Prostate gland (tissue), 2 donors: ENCODE data around the gene TGFB2.

ENCODE experiments used
- POLR2A ChIP-seq: fragments of 450-650 bp; IDR thresholded peaks from one replicate; pipeline ENCODE4 v1.6.1; 2016; ENCODE audit warnings: antibody characterized with exemption, mild to moderate bottlenecking
- POLR2AphosphoS5 ChIP-seq: sonication (generic); formaldehyde crosslinking; IDR thresholded peaks from one replicate; pipeline ENCODE4 v1.6.1; 2017; ENCODE audit warnings: antibody characterized with exemption
- TF ChIP-seq, protein P1 (sequence below), 4 experiments: fragments of 200-600 bp in 2 of 4; fragments of 450-650 bp in 2 of 4; sonication (generic) in 2 of 4; IDR thresholded peaks; 1 replicate in 3 of 4; 2 replicates in 1 of 4; pipeline ENCODE4 v1.5.1; 2016 to 2019; ENCODE audit warnings: antibody characterized with exemption in 4 of 4, mild to moderate bottlenecking in 2 of 4, moderate library complexity in 2 of 4

DNA sequence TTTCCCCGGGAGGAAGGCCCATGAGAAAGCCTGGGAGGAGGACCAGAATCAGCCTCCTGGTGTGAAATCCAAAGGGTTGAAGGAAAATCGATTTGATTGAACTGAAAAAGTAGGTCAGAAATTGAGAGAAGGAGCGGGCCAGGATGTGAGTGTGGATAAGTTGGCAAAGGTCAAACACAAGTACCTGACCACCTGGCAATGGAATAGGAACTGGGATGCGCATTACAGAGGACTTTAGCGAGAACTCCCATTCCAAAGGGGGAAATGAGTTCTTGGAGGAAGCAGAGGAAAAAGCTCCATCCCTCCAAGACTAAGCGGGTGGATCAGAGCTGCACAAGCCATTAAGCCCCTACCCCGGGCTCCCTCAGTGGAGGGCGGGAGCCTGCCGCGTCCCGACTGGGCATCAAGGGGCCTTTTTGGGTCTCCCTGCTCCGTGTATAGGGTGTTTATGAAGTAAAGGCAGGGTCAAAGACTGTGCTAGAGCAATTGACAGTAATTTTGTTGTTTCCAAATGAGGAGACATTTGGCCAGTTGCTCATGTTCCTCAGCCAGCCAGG lies 56.4 kb downstream of the TGFB2 start:
- TF ChIP-seq, protein P1, sequence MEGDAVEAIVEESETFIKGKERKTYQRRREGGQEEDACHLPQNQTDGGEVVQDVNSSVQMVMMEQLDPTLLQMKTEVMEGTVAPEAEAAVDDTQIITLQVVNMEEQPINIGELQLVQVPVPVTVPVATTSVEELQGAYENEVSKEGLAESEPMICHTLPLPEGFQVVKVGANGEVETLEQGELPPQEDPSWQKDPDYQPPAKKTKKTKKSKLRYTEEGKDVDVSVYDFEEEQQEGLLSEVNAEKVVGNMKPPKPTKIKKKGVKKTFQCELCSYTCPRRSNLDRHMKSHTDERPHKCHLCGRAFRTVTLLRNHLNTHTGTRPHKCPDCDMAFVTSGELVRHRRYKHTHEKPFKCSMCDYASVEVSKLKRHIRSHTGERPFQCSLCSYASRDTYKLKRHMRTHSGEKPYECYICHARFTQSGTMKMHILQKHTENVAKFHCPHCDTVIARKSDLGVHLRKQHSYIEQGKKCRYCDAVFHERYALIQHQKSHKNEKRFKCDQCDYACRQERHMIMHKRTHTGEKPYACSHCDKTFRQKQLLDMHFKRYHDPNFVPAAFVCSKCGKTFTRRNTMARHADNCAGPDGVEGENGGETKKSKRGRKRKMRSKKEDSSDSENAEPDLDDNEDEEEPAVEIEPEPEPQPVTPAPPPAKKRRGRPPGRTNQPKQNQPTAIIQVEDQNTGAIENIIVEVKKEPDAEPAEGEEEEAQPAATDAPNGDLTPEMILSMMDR (IDR thresholded peaks at IDR 0.05), result no peak
- TF ChIP-seq POLR2A, result no peak
- no peak for TF ChIP-seq POLR2AphosphoS5
